ENCODE measurements around the gene FNTB. TPM values are rescaled to one million over a fixed set of nuclear protein-coding genes. Genes with fewer than 3 reads are reported as not detected.

The FNTB gene
- total and polyA plus RNA-seq, 3 donors from 2014 or later: 43.2 to 68.1 (median 52.5) TPM

GRCh38 chr14:64943556-64943955, 43.1 kb upstream of the FNTB start:
- intact Hi-C loops (cut with DNase I; ENCODE audit: low total_unique reads): no loop called here
- Histone ChIP-seq H3K4me3 (no peak overlapping the region), H3K4me1 (peaks cover 7% of the 10 kb centered on the region), H3K36me3 (ENCODE audit: low read depth, missing control alignments) (no peaks in the 10 kb centered on the region), H3K27me3 (no peaks in the 10 kb centered on the region), H3K9me3 (no peaks in the 10 kb centered on the region), H3K27ac (no peak overlapping the region)
- no peak for DNase-seq
- WGBS, 2 donors: 79 to 84% methylated on average over 6 of the region's 6 CpGs
- no peak for TF ChIP-seq POLR2A (IDR thresholded peaks at IDR 0.05)
- TF ChIP-seq, protein P1, sequence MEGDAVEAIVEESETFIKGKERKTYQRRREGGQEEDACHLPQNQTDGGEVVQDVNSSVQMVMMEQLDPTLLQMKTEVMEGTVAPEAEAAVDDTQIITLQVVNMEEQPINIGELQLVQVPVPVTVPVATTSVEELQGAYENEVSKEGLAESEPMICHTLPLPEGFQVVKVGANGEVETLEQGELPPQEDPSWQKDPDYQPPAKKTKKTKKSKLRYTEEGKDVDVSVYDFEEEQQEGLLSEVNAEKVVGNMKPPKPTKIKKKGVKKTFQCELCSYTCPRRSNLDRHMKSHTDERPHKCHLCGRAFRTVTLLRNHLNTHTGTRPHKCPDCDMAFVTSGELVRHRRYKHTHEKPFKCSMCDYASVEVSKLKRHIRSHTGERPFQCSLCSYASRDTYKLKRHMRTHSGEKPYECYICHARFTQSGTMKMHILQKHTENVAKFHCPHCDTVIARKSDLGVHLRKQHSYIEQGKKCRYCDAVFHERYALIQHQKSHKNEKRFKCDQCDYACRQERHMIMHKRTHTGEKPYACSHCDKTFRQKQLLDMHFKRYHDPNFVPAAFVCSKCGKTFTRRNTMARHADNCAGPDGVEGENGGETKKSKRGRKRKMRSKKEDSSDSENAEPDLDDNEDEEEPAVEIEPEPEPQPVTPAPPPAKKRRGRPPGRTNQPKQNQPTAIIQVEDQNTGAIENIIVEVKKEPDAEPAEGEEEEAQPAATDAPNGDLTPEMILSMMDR (IDR thresholded peaks at IDR 0.05): no peak

GRCh38 chr14:64944041-64944440, 42.7 kb upstream of the FNTB start:
- 86 to 91% methylated on average over 2 of the region's 2 CpGs for WGBS, 2 donors
- no peaks in the 10 kb centered on the region for H3K9me3 ChIP-seq
- H3K36me3 ChIP-seq (ENCODE audit: low read depth, missing control alignments): no peaks in the 10 kb centered on the region
- TF ChIP-seq, protein P1 (IDR thresholded peaks at IDR 0.05): no peak
- no peak for TF ChIP-seq POLR2A (IDR thresholded peaks at IDR 0.05)
- no peak overlapping the region for H3K27ac ChIP-seq
- H3K4me1 ChIP-seq: peaks cover 7% of the 10 kb centered on the region
- H3K27me3 ChIP-seq: no peaks in the 10 kb centered on the region
- DNase-seq: no peak
- no peak overlapping the region for H3K4me3 ChIP-seq
- intact Hi-C loops (cut with DNase I; ENCODE audit: low total_unique reads): no loop called here

DNA sequence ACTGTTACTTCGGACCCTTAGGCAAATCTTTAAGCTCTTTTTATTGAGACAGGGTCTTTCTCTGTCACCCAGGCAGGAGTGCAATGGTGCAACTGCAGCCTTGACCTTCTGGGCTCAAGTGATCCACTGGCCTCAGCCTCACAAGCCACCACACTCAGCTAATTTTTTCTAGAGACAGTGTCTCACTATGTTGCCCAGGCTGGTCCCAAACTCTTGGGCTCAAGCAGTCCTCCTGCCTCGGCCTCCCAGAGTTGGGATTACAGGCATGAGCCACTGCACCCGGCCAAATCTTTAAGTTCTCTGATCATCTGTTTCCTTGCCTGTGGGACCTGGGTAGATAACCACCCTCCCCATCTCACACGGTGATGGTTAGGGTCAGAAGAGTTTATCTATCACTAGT, 41.8 kb upstream of the FNTB start:
- no peaks in the 10 kb centered on the region for H3K27me3 ChIP-seq
- TF ChIP-seq POLR2A (IDR thresholded peaks at IDR 0.05): no peak
- TF ChIP-seq, protein P1 (IDR thresholded peaks at IDR 0.05): no peak
- intact Hi-C loops (cut with DNase I; ENCODE audit: low total_unique reads): no loop called here
- no peaks in the 10 kb centered on the region for H3K36me3 ChIP-seq (ENCODE audit: low read depth, missing control alignments)
- no peaks in the 10 kb centered on the region for H3K9me3 ChIP-seq
- H3K4me1 ChIP-seq: peaks cover 3% of the 10 kb centered on the region
- 90 to 92% methylated on average over 4 of the region's 4 CpGs for WGBS, 2 donors
- H3K4me3 ChIP-seq: no peak overlapping the region
- H3K27ac ChIP-seq: no peak overlapping the region
- DNase-seq: no peak

DNA sequence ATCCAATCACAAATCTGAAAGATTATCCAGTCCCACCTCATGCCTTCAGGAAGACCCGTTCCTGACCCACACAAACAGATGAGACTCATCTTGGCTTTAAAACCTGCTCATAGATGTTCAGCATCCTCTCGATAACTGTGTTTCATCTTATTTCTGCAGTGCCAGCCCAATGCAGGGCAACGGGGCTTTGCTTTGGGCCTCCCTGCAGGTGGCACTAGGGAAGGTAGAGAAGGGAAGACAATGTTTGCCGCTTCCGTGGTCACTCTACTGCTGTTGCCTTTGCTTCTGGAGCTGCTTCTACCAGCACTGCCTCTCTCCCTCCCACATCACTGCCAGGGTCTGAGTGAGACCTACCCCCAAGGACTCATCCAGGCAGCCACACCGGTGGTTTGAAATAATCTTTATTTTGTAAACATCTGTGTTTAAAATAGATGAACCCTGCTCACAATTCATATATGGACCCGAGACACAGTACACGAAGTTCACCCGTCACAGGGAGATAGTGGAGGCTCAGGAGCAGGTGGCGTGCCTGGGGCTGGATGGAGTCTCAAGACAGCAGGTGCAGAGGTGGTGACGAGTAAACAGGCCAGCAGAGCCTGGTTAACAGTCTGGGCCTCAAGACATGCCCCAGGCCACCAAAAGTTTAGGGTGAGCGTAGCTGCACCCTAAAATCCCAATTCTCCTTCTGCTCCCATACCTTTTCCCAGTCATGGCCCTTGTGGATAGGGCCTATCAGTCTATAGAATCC, 41.1 kb upstream of the FNTB start:
- Histone ChIP-seq H3K27me3 (no peaks in the 10 kb centered on the region), H3K27ac (no peak overlapping the region), H3K9me3 (no peaks in the 10 kb centered on the region), H3K4me1 (no peaks in the 10 kb centered on the region), H3K4me3 (no peak overlapping the region), H3K36me3 (ENCODE audit: low read depth, missing control alignments) (no peaks in the 10 kb centered on the region)
- TF ChIP-seq POLR2A (IDR thresholded peaks at IDR 0.05): no peak
- TF ChIP-seq, protein P1 (IDR thresholded peaks at IDR 0.05): no peak
- DNase-seq: no peak
- intact Hi-C loops (cut with DNase I; ENCODE audit: low total_unique reads): no loop called here
- WGBS, 2 donors: 91 to 95% methylated on average over 12 of the region's 12 CpGs
